ENCODE data around the gene BAHD1.

- TF ChIP-seq ZNF274 (IDR thresholded peaks at IDR 0.05; ENCODE audit: low read depth, low read length) (no peak), YY1 (IDR thresholded peaks at IDR 0.05; ENCODE audit: insufficient read depth, insufficient read length) (no peak)
Measured at GRCh38 chr15:40511472-40512133, 70.8 kb downstream of the BAHD1 start.

All from NT2/D1 (cell line).